ENCODE data around the gene STOX2. TPM values are rescaled to one million over a fixed set of nuclear protein-coding genes. Genes with fewer than 3 reads are reported as not detected.
A peak's percentile ranks its signal among the peaks of the same experiment; 100 is the strongest.

The STOX2 gene, protein sequence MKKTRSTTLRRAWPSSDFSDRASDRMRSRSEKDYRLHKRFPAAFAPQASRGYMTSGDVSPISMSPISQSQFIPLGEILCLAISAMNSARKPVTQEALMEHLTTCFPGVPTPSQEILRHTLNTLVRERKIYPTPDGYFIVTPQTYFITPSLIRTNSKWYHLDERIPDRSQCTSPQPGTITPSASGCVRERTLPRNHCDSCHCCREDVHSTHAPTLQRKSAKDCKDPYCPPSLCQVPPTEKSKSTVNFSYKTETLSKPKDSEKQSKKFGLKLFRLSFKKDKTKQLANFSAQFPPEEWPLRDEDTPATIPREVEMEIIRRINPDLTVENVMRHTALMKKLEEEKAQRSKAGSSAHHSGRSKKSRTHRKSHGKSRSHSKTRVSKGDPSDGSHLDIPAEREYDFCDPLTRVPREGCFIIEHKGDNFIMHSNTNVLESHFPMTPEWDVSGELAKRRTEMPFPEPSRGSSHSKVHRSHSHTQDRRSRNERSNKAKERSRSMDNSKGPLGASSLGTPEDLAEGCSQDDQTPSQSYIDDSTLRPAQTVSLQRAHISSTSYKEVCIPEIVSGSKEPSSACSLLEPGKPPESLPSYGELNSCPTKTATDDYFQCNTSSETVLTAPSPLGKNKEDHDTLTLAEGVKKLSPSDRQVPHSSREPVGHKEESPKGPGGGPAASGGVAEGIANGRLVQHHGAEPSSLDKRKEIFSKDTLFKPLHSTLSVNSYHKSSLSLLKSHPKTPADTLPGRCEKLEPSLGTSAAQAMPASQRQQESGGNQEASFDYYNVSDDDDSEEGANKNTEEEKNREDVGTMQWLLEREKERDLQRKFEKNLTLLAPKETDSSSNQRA (N-terminal part only)
- total RNA-seq (not detected), polyA plus RNA-seq (not detected)

DNA sequence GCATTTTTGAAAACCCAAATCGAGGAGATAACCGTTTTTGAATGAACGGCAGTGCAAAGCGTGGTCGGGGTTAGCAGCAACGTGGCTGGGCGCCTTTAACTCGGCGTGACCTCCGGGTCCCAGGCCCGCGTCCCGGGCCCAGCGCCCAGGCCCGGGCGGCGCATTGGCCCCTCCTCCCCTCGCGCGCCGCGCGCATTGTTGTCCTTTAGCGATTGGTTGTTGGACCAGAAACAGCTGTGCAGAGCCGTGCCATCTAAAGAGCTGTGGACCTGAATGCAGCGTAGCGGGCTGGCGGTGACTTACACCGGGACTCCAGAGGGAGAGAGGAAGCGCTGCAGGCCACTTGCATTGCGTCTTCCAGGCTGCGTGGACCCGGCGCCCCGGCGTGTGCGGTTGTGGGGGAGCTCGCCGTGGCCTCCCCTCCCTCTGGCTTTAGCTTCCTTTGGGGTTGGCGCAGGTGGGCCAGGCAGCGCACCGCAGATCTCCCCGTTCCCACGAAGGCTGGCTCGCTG, at the start of gene STOX2:
Gene STOX2 (plus strand): TSS at position 227 of the 512 bp plus-strand sequence. CDS start 1,484 bp downstream, outside the sequence.
- Histone ChIP-seq H3K27me3 (ENCODE audit: insufficient read depth, low read length, poor library complexity, severe bottlenecking) (peaks cover 11% of the 10 kb centered on the region), H3K4me3 (ENCODE audit: low read length) (no peak within 1 kb of the TSS), H3K36me3 (ENCODE audit: insufficient read depth, low read length) (no peaks in the 10 kb centered on the region), H3K9me3 (ENCODE audit: low read length) (no peaks in the 10 kb centered on the region), H3K27ac (ENCODE audit: low read depth, low read length) (no peak within 1 kb of the TSS), H3K4me1 (ENCODE audit: insufficient read depth, low read length) (no peaks in the 10 kb centered on the region)
- H3K27ac Mint-ChIP-seq, result no peak within 1 kb of the TSS
- peak within 1 kb of the TSS in 5 of 7 donors; percentile 28 to 62 (median 51) for H3K4me3 Mint-ChIP-seq
- no peak for DNase-seq
- H3K4me1 Mint-ChIP-seq, result peaks cover 4 to 12% (median 5%) of the 10 kb centered on the region in 3 donors
- H3K27me3 Mint-ChIP-seq, result peaks cover 24 to 64% of the 10 kb centered on the region in 2 donors
- POLR2A ChIA-PET, result no interaction called here
- CTCF ChIA-PET, result no interaction called here
- peaks cover 0 to 3% (median 0%) of the 10 kb centered on the region in 5 donors for H3K9me3 Mint-ChIP-seq
- peaks cover 0 to 2% (median 0%) of the 10 kb centered on the region in 3 donors for H3K36me3 Mint-ChIP-seq

DNA sequence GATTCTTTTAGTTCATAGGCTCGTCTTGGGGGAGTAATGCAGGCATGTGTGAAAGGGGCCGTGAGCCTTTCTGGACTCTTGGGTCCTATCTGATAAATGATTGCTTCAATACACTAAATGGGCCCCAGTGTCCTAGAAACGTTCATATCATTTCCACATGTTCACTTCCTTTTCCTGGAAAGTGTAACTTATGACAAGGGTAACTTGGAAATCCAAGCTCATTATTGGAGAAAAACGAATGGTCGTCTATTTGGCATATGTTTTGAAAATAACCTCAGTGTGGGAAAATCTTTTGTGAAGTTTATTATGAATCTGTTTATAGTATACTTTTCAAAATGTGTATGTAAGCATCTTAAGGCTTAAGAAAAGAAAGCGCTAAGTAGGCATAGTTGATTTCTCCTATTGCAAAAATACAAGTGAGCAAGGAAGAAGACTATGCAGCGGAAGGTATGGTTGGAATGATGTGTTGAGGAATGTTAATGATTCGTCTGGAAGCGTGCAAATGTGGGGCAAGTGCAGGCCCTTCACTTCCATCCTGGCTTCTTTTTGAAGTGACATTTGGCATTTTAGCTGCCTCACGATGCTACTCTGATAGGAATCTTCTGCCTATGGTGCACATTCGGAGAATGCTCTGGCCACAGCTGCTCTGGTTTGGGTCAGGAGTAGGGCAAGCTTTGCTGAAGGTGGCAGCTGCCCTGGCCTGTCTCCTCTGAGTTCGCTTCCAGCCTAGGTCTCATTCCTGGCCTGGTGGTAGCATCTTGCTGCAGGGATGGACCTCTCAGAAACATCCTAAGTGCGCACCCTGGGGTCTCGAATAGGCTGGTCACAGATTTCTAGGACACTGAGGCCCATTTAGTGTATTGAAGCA, 49.5 kb upstream of the STOX2 start:
- Mint-ChIP-seq H3K36me3 (no peaks in the 10 kb centered on the region), H3K27me3 (peaks cover 8 to 38% of the 10 kb centered on the region in 2 donors), H3K4me3 (no peak overlapping the region), H3K4me1 (no peaks in the 10 kb centered on the region), H3K27ac (no peak overlapping the region), H3K9me3 (no peaks in the 10 kb centered on the region)
- H3K9me3 ChIP-seq (ENCODE audit: low read length), result no peaks in the 10 kb centered on the region
- no peak overlapping the region for H3K27ac ChIP-seq (ENCODE audit: low read depth, low read length)
- no peaks in the 10 kb centered on the region for H3K36me3 ChIP-seq (ENCODE audit: insufficient read depth, low read length)
- no peak for DNase-seq
- CTCF ChIA-PET, result no interaction called here
- POLR2A ChIA-PET, result no interaction called here
- no peak overlapping the region for H3K4me3 ChIP-seq (ENCODE audit: low read length)
- H3K4me1 ChIP-seq (ENCODE audit: insufficient read depth, low read length), result no peaks in the 10 kb centered on the region
- H3K27me3 ChIP-seq (ENCODE audit: insufficient read depth, low read length, poor library complexity, severe bottlenecking), result no peaks in the 10 kb centered on the region

DNA sequence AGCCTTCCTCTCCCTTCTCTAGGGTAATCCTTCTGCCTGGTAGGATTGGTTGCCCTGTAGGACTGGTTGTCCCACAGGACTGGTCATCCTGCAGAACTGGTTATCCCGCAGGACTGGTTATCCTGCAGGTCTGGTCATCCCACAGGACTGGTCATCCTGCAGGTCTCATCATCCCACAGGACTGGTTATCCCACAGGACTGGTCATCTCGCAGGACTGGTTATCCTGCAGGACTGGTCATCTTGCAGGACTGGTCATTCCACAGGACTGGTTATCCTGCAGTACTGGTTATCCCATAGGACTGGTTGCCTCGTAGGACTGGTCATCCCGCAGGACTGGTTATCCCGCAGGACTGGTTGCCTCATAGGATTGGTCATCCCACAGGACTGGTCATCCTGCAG, 48.1 kb upstream of the STOX2 start:
- Mint-ChIP-seq H3K4me3 (no peak overlapping the region), H3K27ac (no peak overlapping the region), H3K4me1 (no peaks in the 10 kb centered on the region), H3K27me3 (peaks cover 6 to 44% of the 10 kb centered on the region in 2 donors), H3K9me3 (no peaks in the 10 kb centered on the region), H3K36me3 (no peaks in the 10 kb centered on the region)
- Histone ChIP-seq H3K4me3 (ENCODE audit: low read length) (no peak overlapping the region), H3K4me1 (ENCODE audit: insufficient read depth, low read length) (no peaks in the 10 kb centered on the region), H3K36me3 (ENCODE audit: insufficient read depth, low read length) (no peaks in the 10 kb centered on the region), H3K27me3 (ENCODE audit: insufficient read depth, low read length, poor library complexity, severe bottlenecking) (no peaks in the 10 kb centered on the region), H3K9me3 (ENCODE audit: low read length) (no peaks in the 10 kb centered on the region), H3K27ac (ENCODE audit: low read depth, low read length) (no peak overlapping the region)
- CTCF ChIA-PET, result no interaction called here
- DNase-seq, result no peak
- POLR2A ChIA-PET, result no interaction called here

DNA sequence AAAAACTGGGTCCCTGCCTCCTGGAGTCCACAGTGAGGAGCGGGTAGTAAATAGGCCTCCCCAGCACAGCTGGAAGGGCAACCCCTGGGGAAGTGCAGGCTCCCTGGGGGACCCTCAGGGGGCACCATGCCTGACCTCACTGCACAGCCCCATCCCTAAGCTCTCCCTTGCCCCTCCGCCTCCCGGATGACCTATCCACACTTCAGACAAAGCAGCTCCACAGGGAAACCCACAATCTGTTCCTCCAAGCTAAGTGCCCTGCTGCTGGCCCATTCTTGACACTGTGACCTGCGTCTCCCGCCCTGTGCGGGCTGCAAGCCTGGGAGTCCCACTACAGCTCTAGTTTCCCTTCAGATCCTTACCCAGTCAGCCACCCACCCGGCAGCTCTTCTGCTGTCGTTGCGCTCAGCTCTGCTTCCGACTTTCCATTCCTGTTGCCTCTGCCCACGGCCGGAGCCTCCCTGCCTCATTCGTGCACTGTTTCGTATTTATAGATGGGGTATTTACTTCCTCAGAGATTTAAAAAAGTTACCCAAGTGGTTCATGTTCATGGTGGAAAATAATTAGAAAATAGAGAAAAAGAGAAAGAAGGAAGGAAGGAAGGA, 47.0 kb upstream of the STOX2 start:
- Histone ChIP-seq H3K27me3 (ENCODE audit: insufficient read depth, low read length, poor library complexity, severe bottlenecking) (no peaks in the 10 kb centered on the region), H3K27ac (ENCODE audit: low read depth, low read length) (no peak overlapping the region), H3K4me3 (ENCODE audit: low read length) (no peak overlapping the region), H3K36me3 (ENCODE audit: insufficient read depth, low read length) (no peaks in the 10 kb centered on the region), H3K9me3 (ENCODE audit: low read length) (no peaks in the 10 kb centered on the region), H3K4me1 (ENCODE audit: insufficient read depth, low read length) (no peaks in the 10 kb centered on the region)
- ChIA-PET POLR2A (no interaction called here), CTCF (no interaction called here)
- no peaks in the 10 kb centered on the region for H3K9me3 Mint-ChIP-seq
- H3K27ac Mint-ChIP-seq, result no peak overlapping the region
- H3K36me3 Mint-ChIP-seq, result no peaks in the 10 kb centered on the region
- H3K4me1 Mint-ChIP-seq, result no peaks in the 10 kb centered on the region
- no peak overlapping the region for H3K4me3 Mint-ChIP-seq
- DNase-seq, result no peak
- peaks cover 6 to 48% of the 10 kb centered on the region in 2 donors for H3K27me3 Mint-ChIP-seq

DNA sequence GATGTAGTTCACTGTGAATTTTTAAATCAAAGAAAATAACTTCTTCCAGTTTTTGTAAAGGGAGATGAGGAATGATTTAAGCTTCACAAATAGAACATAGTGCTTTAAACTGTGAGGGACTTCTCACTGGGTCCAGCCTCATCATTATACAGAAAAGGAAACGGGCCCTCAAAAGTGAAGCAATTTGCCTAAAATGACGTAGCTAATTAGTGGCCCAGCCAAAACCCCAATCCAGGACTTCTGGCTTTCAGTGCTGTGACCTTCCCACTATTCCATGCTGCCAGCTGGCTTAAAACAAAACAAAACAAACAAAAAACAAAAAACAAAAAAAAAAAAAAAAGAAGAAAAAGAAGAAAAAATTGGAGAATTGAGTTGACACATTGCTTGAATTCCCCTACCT, 45.0 kb upstream of the STOX2 start:
- peaks cover 4% of the 10 kb centered on the region for H3K27me3 ChIP-seq (ENCODE audit: insufficient read depth, low read length, poor library complexity, severe bottlenecking)
- H3K27ac ChIP-seq (ENCODE audit: low read depth, low read length), result no peak overlapping the region
- H3K27me3 Mint-ChIP-seq, result peaks cover 6 to 56% of the 10 kb centered on the region in 2 donors
- no peaks in the 10 kb centered on the region for H3K4me1 Mint-ChIP-seq
- H3K9me3 ChIP-seq (ENCODE audit: low read length), result no peaks in the 10 kb centered on the region
- no peak overlapping the region for H3K4me3 Mint-ChIP-seq
- no peaks in the 10 kb centered on the region for H3K36me3 Mint-ChIP-seq
- ChIA-PET POLR2A (no interaction called here), CTCF (no interaction called here)
- no peaks in the 10 kb centered on the region for H3K9me3 Mint-ChIP-seq
- DNase-seq, result no peak
- H3K27ac Mint-ChIP-seq, result no peak overlapping the region
- no peak overlapping the region for H3K4me3 ChIP-seq (ENCODE audit: low read length)
- H3K36me3 ChIP-seq (ENCODE audit: insufficient read depth, low read length), result no peaks in the 10 kb centered on the region
- H3K4me1 ChIP-seq (ENCODE audit: insufficient read depth, low read length), result no peaks in the 10 kb centered on the region

DNA sequence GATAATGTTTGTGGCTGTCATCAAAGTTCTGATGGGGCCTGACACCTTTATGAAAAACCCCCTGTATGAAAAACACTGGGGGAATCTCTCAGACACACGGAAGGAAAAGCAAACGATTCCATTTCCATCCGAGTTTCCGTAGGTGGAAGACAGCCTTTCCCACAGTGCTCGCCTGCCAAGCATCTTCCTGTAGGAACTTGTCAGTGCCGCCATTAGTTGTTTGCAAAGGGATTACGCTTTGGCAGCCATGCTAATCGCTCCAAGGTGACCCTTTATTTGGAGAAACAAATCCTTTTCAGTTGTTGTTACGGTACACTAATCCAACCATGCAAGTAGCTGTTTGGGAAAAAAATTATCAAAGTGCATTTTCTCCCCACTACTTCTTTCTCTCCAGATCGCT, 44.4 kb upstream of the STOX2 start:
- Mint-ChIP-seq H3K4me1 (no peaks in the 10 kb centered on the region), H3K36me3 (no peaks in the 10 kb centered on the region), H3K9me3 (no peaks in the 10 kb centered on the region), H3K27ac (peak overlapping the region in 1 of 8 donors; percentile 81), H3K27me3 (peaks cover 9 to 57% of the 10 kb centered on the region in 2 donors), H3K4me3 (no peak overlapping the region)
- DNase-seq, result no peak
- H3K9me3 ChIP-seq (ENCODE audit: low read length), result no peaks in the 10 kb centered on the region
- no peaks in the 10 kb centered on the region for H3K4me1 ChIP-seq (ENCODE audit: insufficient read depth, low read length)
- peaks cover 4% of the 10 kb centered on the region for H3K27me3 ChIP-seq (ENCODE audit: insufficient read depth, low read length, poor library complexity, severe bottlenecking)
- H3K27ac ChIP-seq (ENCODE audit: low read depth, low read length), result no peak overlapping the region
- CTCF ChIA-PET, result no interaction called here
- H3K36me3 ChIP-seq (ENCODE audit: insufficient read depth, low read length), result no peaks in the 10 kb centered on the region
- POLR2A ChIA-PET, result no interaction called here
- no peak overlapping the region for H3K4me3 ChIP-seq (ENCODE audit: low read length)

DNA sequence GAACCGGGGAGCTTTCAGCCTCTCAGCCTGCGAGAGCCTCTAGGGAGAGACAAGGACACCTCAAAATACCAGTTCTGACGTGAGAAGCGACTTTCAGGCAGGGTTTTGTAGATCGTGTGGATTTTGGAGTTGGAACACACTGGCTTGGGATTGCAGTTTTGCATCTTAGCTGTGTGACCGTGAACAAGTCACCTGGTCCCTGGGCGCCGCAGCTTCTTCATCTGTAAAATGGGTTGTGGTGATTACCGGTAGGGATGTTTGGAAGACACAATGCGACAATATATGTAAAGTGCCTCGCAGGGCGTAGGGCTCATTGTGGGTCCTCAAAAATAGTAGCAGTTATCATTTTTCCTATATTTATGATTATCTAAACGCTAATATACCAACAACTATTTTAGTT, 43.7 kb upstream of the STOX2 start:
- ChIA-PET POLR2A (no interaction called here), CTCF (no interaction called here)
- DNase-seq, result no peak
- no peaks in the 10 kb centered on the region for H3K36me3 ChIP-seq (ENCODE audit: insufficient read depth, low read length)
- Mint-ChIP-seq H3K36me3 (no peaks in the 10 kb centered on the region), H3K27me3 (peaks cover 9 to 53% of the 10 kb centered on the region in 2 donors), H3K9me3 (no peaks in the 10 kb centered on the region), H3K27ac (peak overlapping the region in 1 of 8 donors; percentile 81), H3K4me1 (no peaks in the 10 kb centered on the region), H3K4me3 (no peak overlapping the region)
- no peak overlapping the region for H3K27ac ChIP-seq (ENCODE audit: low read depth, low read length)
- H3K9me3 ChIP-seq (ENCODE audit: low read length), result no peaks in the 10 kb centered on the region
- no peak overlapping the region for H3K4me3 ChIP-seq (ENCODE audit: low read length)
- no peaks in the 10 kb centered on the region for H3K4me1 ChIP-seq (ENCODE audit: insufficient read depth, low read length)
- H3K27me3 ChIP-seq (ENCODE audit: insufficient read depth, low read length, poor library complexity, severe bottlenecking), result peaks cover 4% of the 10 kb centered on the region

All from CD8-positive, alpha-beta memory T cell (primary cell).